Measurements from ENCODE around the gene TMPRSS3.

GRCh38 chr21:42401820-42402251 lies 6.0 kb upstream of the TMPRSS3 start:
- no peak for TF ChIP-seq FOXJ3 (CRISPR knock-in tag; IDR thresholded peaks at IDR 0.05)
- no peak for TF ChIP-seq EGR1 (conservative IDR thresholded peaks at IDR 0.05)
- TF ChIP-seq CBFB (CRISPR knock-in tag; IDR thresholded peaks at IDR 0.05), result no peak
- TF ChIP-seq SP2 (IDR thresholded peaks at IDR 0.05; ENCODE audit: extremely low read depth, low read depth, low read length, poor library complexity, severe bottlenecking), result no peak
